PFSK-1 (cell line): Measurements from ENCODE around the gene KCNQ1OT1.

Source experiments
- FOXP2 ChIP-seq: optimal IDR thresholded peaks from 2 replicates; pipeline ENCODE3; 2011; ENCODE audit warnings: borderline replicate concordance, control low read depth, inconsistent platforms; ENCODE audit not compliant: insufficient read depth; ENCODE audit errors: extremely low read length, extremely low read depth
- POLR2AphosphoS5 ChIP-seq: IDR thresholded peaks from 2 replicates; pipeline ENCODE4 v1.6.1; 2012; ENCODE audit warnings: low read depth, mild to moderate bottlenecking, control low read depth, low read length, moderate library complexity
- SIN3A ChIP-seq: IDR thresholded peaks from 2 replicates; pipeline ENCODE4 v1.6.1; 2012; ENCODE audit warnings: mild to moderate bottlenecking, low read length, moderate library complexity, borderline replicate concordance; ENCODE audit not compliant: insufficient read depth
- TAF1 ChIP-seq: IDR thresholded peaks from 2 replicates; pipeline ENCODE4 v1.6.1; 2012; ENCODE audit warnings: low read length, control low read depth, borderline replicate concordance; ENCODE audit not compliant: insufficient read depth
- TF ChIP-seq, protein P1 (sequence below), 2 experiments: IDR thresholded peaks; 2 replicates each; pipeline versions ENCODE4 v1.6.1 to v1.8.0; 2011 to 2012; ENCODE audit warnings: low read depth in 2 of 2, low read length in 2 of 2, control low read depth in 1 of 2, inconsistent platforms in 1 of 2, mild to moderate bottlenecking in 1 of 2, moderate library complexity in 1 of 2; ENCODE audit not compliant: insufficient read depth in 1 of 2

Gene KCNQ1OT1

DNA sequence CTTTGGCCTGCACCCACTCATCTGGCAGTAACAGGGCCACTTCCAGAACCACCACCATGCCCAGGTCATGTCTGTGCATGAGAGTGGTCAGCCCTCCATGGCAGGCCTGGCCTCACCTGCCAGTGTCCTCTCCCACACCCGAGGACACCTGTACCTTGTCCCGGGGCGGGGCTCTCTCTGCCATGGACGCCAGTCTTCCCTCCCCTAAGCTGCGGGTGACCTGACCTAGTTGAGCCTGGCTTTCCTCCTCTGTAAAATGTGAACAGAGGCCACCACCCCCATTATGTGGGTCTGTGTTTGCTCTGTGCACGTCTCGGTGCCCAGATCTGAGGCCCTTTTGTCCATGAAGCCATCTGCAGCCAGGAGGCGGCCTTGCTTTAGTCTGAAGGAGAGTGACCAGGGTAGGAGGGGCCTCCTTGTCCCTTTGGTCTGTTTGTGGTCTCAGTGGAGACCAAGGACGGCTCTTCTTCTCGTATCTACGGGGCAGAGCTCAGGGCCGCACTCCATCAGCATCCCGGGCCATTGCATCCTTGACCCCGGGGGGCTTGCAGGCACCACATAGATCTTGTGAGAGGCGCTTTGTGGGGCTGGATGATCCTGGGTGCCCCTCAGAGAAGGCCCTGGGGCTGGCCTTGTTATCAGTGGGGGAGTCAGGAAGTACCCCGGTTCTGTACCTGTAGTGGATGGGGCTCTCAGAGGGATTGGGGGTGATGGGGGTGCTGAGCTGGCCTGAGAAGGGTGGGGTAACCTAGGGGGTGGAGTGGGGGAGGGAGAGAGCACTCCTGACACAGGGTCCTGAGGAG, 133.4 kb downstream of the KCNQ1OT1 start:
- no peak for TF ChIP-seq TAF1
- no peak for TF ChIP-seq FOXP2

DNA sequence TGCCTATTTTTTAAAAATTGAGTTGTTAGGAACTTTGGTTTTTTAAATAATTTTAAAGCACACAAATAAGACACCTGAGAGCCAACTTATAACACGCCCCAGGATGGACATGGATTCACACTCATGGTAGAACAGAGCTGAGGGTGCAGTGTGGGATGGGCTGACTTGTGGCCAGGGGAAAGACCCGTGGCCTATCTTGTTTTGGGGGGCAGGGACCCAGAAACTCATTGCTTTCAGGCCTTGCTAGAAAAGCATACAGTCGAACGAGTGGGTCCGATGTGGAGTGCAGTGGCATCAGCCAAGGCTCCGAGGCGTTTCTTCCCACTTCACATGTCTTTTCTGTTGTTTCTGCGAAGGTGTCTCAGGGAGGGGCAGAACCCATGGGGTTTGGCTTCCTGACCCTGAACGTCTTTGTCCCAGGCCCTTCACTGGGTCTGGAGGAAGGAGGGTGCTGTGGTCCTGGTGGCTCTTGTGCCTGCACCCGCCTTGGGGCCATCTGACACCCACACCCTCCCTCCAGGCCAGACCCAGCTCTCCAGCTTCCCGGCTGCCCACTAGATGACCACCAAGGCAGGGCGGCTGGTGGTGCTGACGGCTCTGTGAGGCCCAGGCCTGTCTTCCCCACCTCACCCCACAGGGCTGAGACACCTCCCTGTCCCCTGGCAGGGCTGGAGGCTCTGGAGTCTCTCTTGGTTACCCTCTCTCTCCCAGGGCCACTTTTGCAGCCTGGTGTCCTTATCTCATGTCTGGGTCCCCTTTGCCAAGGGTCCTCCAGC, 134.2 kb downstream of the KCNQ1OT1 start:
- TF ChIP-seq POLR2AphosphoS5 (no peak), FOXP2 (no peak), TAF1 (no peak), SIN3A (no peak)
- TF ChIP-seq, protein P1, sequence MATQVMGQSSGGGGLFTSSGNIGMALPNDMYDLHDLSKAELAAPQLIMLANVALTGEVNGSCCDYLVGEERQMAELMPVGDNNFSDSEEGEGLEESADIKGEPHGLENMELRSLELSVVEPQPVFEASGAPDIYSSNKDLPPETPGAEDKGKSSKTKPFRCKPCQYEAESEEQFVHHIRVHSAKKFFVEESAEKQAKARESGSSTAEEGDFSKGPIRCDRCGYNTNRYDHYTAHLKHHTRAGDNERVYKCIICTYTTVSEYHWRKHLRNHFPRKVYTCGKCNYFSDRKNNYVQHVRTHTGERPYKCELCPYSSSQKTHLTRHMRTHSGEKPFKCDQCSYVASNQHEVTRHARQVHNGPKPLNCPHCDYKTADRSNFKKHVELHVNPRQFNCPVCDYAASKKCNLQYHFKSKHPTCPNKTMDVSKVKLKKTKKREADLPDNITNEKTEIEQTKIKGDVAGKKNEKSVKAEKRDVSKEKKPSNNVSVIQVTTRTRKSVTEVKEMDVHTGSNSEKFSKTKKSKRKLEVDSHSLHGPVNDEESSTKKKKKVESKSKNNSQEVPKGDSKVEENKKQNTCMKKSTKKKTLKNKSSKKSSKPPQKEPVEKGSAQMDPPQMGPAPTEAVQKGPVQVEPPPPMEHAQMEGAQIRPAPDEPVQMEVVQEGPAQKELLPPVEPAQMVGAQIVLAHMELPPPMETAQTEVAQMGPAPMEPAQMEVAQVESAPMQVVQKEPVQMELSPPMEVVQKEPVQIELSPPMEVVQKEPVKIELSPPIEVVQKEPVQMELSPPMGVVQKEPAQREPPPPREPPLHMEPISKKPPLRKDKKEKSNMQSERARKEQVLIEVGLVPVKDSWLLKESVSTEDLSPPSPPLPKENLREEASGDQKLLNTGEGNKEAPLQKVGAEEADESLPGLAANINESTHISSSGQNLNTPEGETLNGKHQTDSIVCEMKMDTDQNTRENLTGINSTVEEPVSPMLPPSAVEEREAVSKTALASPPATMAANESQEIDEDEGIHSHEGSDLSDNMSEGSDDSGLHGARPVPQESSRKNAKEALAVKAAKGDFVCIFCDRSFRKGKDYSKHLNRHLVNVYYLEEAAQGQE (IDR thresholded peaks at IDR 0.05; ENCODE audit: insufficient read depth in 1 of 2, low read depth in 2 of 2, low read length in 2 of 2), result no peak

DNA sequence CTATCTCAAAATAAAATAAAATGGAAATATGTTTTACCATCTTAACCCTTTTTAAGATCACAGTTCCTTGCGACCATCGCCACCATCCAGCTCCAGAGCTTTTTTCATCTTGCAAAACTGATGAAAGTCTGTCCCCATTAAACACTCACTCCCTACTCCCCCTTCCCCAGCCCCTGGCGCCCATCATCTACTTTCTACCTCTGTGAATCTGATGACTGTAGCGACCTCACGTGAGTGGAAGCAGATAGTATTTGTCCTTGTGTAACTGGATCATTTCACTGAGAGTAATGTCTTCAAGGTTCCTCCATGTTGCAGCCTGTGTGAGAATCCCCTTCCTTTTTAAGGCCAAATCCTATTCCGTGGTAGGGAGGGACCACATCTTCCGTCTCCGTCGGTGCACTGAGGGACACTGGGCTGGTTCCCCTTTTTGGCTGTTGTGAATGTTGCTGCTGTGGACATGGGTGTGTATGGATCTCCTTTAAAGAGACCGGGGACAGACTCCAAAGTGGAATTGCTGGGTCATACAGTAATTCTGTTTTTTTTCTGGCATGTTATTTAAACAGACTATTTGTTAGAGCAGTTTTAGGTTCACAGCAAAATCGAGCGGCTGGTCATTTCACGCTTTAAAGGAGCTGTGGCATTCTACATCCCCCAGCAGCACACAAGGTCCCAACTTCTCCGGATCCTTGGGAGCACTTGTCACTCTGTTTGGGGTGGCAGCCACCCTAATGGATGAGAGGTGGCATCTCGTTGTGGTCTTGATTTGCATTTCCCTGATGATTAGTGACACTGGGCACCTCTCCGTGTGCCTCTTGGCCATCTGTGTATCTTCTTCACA, 135.0 kb downstream of the KCNQ1OT1 start:
- no peak for TF ChIP-seq POLR2AphosphoS5

DNA sequence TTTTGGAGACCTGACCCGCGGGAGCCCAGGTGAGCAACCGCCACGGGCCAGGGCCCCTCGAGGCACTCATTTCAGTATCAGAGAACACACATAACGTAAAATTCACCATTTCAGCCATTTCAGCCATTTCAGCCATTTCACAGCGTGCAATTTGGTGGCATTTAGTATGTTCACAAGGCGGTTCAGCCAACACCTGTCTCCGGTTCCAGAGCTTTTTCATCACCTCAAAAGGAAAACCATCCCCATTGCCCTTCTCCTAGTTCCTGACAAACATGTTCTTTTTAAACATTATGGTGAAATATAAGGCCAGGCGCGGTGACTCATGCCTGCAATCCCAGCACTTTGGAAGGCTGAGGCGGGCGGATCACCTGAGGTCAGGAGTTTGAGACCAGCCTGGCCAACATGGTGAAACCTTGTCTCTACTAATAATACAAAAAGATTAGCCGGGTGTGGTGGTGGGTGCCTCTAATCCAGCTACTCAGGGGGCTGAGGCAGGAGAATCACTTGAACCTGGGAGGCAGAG, 135.7 kb downstream of the KCNQ1OT1 start:
- TF ChIP-seq TAF1, result no peak
- TF ChIP-seq POLR2AphosphoS5, result no peak
- TF ChIP-seq, protein P1 (IDR thresholded peaks at IDR 0.05; ENCODE audit: insufficient read depth in 1 of 2, low read depth in 2 of 2, low read length in 2 of 2), result no peak
- TF ChIP-seq SIN3A, result no peak
- TF ChIP-seq FOXP2, result no peak

DNA sequence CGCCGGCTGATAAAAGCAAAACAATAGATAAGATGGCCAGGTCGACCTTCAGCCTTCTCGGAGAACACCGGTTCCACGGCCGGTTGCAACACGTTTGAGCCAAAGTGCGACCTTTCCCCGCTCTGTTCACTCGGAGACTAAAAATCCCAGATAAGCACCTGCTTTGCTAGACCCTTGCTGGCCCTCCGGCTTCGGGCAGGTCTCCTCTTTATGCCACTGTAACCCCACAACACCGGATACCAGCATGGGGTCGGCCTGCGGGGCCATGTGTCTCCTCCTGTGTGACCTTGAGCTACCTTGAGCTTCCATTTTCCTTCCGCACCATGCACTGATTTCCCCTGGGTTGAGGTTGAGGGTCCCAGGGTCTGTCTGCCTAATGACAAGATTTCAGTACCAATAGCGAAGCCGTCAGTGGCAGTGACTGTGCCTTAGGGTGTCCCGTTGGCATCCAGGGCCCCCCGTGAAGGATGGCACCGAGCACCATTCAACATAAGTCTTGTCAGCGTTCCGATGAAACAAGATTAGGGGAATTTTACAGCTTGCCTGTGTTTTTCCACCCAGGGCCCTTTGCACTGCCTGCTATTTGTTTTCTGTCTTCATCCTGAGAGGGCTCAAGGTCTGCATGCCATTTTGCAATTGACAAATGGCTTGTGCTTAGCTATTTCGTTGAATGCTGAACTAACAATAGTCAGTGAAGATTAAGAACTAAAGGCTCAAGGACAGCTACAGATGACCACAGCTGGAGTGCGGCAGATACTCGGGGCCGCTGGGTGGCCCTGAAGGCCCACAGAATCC, 136.4 kb downstream of the KCNQ1OT1 start:
- TF ChIP-seq, protein P1 (IDR thresholded peaks at IDR 0.05; ENCODE audit: insufficient read depth in 1 of 2, low read depth in 2 of 2, low read length in 2 of 2), result no peak
- TF ChIP-seq SIN3A, result no peak
- no peak for TF ChIP-seq FOXP2
- TF ChIP-seq POLR2AphosphoS5, result no peak
- no peak for TF ChIP-seq TAF1
